HEK293 (cell line): Measurements from ENCODE around the gene ARIH1.
A peak's percentile ranks its signal among the peaks of the same experiment; 100 is the strongest.

Source experiments
- AEBP2 ChIP-seq: fragments of 450-650 bp; formaldehyde crosslinking; IDR thresholded peaks from 2 replicates; pipeline ENCODE4 v1.5.1; 2016; ENCODE audit warnings: missing biosample characterization, missing genetic modification characterization, borderline replicate concordance
- GLIS2 ChIP-seq: fragments of 450-650 bp; formaldehyde crosslinking; IDR thresholded peaks from 2 replicates; pipeline ENCODE4 v1.5.1; 2016; ENCODE audit warnings: missing biosample characterization, missing genetic modification characterization
- HIC1 ChIP-seq: fragments of 450-650 bp; formaldehyde crosslinking; IDR thresholded peaks from 2 replicates; pipeline ENCODE4 v1.5.1; 2016; ENCODE audit warnings: missing biosample characterization, missing genetic modification characterization
- KLF16 ChIP-seq: fragments of 450-650 bp; formaldehyde crosslinking; IDR thresholded peaks from 2 replicates; pipeline ENCODE4 v1.5.1; 2017; ENCODE audit warnings: missing biosample characterization, missing genetic modification characterization
- OSR2 ChIP-seq: fragments of 450-650 bp; formaldehyde crosslinking; IDR thresholded peaks from 2 replicates; pipeline ENCODE4 v1.5.1; 2016; ENCODE audit warnings: missing biosample characterization, missing genetic modification characterization
- REPIN1 ChIP-seq: fragments of 450-650 bp; formaldehyde crosslinking; IDR thresholded peaks from 2 replicates; pipeline ENCODE4 v1.5.1; 2017; ENCODE audit warnings: missing biosample characterization, missing genetic modification characterization, low read depth
- SP3 ChIP-seq: fragments of 450-650 bp; formaldehyde crosslinking; IDR thresholded peaks from 2 replicates; pipeline ENCODE4 v1.5.1; 2016; ENCODE audit warnings: missing biosample characterization, missing genetic modification characterization
- ZBTB10 ChIP-seq: fragments of 450-650 bp; formaldehyde crosslinking; IDR thresholded peaks from 2 replicates; pipeline ENCODE4 v1.5.1; 2016; ENCODE audit warnings: missing biosample characterization, missing genetic modification characterization
- ZFHX2 ChIP-seq: fragments of 450-650 bp; formaldehyde crosslinking; conservative IDR thresholded peaks from 2 replicates; pipeline ENCODE4 v1.5.1; 2016; ENCODE audit warnings: missing biosample characterization, missing genetic modification characterization
- ZFP41 ChIP-seq: fragments of 450-650 bp; formaldehyde crosslinking; IDR thresholded peaks from 2 replicates; pipeline ENCODE4 v1.5.1; 2016; ENCODE audit warnings: missing biosample characterization, missing genetic modification characterization, borderline replicate concordance
- ZNF138 ChIP-seq: fragments of 450-650 bp; formaldehyde crosslinking; IDR thresholded peaks from 2 replicates; pipeline ENCODE4 v1.5.1; 2016; ENCODE audit warnings: missing biosample characterization, missing genetic modification characterization, borderline replicate concordance
- ZNF157 ChIP-seq: fragments of 450-650 bp; formaldehyde crosslinking; IDR thresholded peaks from 2 replicates; pipeline ENCODE4 v1.5.1; 2016; ENCODE audit warnings: missing biosample characterization, missing genetic modification characterization
- ZNF354C ChIP-seq: fragments of 450-650 bp; formaldehyde crosslinking; IDR thresholded peaks from 2 replicates; pipeline ENCODE4 v1.5.1; 2016; ENCODE audit warnings: missing biosample characterization, missing genetic modification characterization, low read depth, borderline replicate concordance
- ZNF398 ChIP-seq: fragments of 450-650 bp; formaldehyde crosslinking; IDR thresholded peaks from 2 replicates; pipeline ENCODE4 v1.5.1; 2017; ENCODE audit warnings: missing biosample characterization, missing genetic modification characterization
- ZNF416 ChIP-seq: fragments of 450-650 bp; formaldehyde crosslinking; IDR thresholded peaks from 2 replicates; pipeline ENCODE4 v1.5.1; 2016; ENCODE audit warnings: missing biosample characterization, missing genetic modification characterization
- ZNF473 ChIP-seq: fragments of 450-650 bp; formaldehyde crosslinking; IDR thresholded peaks from 2 replicates; pipeline ENCODE4 v1.5.1; 2017; ENCODE audit warnings: missing biosample characterization, missing genetic modification characterization
- ZNF48 ChIP-seq: fragments of 450-650 bp; formaldehyde crosslinking; IDR thresholded peaks from 2 replicates; pipeline ENCODE4 v1.5.1; 2016; ENCODE audit warnings: missing biosample characterization, missing genetic modification characterization
- ZNF561 ChIP-seq: fragments of 450-650 bp; IDR thresholded peaks from 2 replicates; pipeline ENCODE4 v1.5.1; 2018; ENCODE audit warnings: missing biosample characterization, missing genetic modification characterization, borderline replicate concordance
- ZNF621 ChIP-seq: fragments of 450-650 bp; formaldehyde crosslinking; IDR thresholded peaks from 2 replicates; pipeline ENCODE4 v1.5.1; 2017; ENCODE audit warnings: missing biosample characterization, missing genetic modification characterization
- ZNF623 ChIP-seq: fragments of 450-650 bp; formaldehyde crosslinking; IDR thresholded peaks from 2 replicates; pipeline ENCODE4 v1.5.1; 2016; ENCODE audit warnings: missing biosample characterization, missing genetic modification characterization
- ZNF626 ChIP-seq: fragments of 450-650 bp; sonication (Bioruptor Pico); formaldehyde crosslinking; IDR thresholded peaks from 2 replicates; pipeline ENCODE4 v1.5.1; 2018; ENCODE audit warnings: missing biosample characterization, missing genetic modification characterization, inconsistent platforms
- ZNF658 ChIP-seq: fragments of 450-650 bp; formaldehyde crosslinking; IDR thresholded peaks from 2 replicates; pipeline ENCODE4; 2016; ENCODE audit warnings: missing biosample characterization, missing genetic modification characterization
- ZNF660 ChIP-seq: fragments of 450-650 bp; IDR thresholded peaks from 2 replicates; pipeline ENCODE4 v1.5.1; 2018; ENCODE audit warnings: missing biosample characterization, mild to moderate bottlenecking, missing genetic modification characterization
- ZNF677 ChIP-seq: fragments of 450-650 bp; IDR thresholded peaks from 2 replicates; pipeline ENCODE4 v1.5.0; 2018; ENCODE audit warnings: missing biosample characterization, mild to moderate bottlenecking, missing genetic modification characterization, moderate library complexity
- ZNF830 ChIP-seq: fragments of 450-650 bp; IDR thresholded peaks from 2 replicates; pipeline ENCODE4 v1.5.0; 2018; ENCODE audit warnings: missing biosample characterization, missing genetic modification characterization, low read depth, mild to moderate bottlenecking, moderate library complexity
- TF ChIP-seq, protein P1 (sequence below): fragments of 450-650 bp; IDR thresholded peaks from 2 replicates; pipeline ENCODE4 v1.5.1; 2018; ENCODE audit warnings: missing biosample characterization, missing genetic modification characterization
- TF ChIP-seq, protein P2 (sequence below): fragments of 450-650 bp; formaldehyde crosslinking; IDR thresholded peaks from 2 replicates; pipeline ENCODE4 v1.5.1; 2016; ENCODE audit warnings: missing biosample characterization, missing genetic modification characterization
- TF ChIP-seq, protein P3 (sequence below): fragments of 450-650 bp; formaldehyde crosslinking; IDR thresholded peaks from 2 replicates; pipeline ENCODE4 v1.5.1; 2016; ENCODE audit warnings: missing biosample characterization, missing genetic modification characterization

ARIH1 gene

DNA sequence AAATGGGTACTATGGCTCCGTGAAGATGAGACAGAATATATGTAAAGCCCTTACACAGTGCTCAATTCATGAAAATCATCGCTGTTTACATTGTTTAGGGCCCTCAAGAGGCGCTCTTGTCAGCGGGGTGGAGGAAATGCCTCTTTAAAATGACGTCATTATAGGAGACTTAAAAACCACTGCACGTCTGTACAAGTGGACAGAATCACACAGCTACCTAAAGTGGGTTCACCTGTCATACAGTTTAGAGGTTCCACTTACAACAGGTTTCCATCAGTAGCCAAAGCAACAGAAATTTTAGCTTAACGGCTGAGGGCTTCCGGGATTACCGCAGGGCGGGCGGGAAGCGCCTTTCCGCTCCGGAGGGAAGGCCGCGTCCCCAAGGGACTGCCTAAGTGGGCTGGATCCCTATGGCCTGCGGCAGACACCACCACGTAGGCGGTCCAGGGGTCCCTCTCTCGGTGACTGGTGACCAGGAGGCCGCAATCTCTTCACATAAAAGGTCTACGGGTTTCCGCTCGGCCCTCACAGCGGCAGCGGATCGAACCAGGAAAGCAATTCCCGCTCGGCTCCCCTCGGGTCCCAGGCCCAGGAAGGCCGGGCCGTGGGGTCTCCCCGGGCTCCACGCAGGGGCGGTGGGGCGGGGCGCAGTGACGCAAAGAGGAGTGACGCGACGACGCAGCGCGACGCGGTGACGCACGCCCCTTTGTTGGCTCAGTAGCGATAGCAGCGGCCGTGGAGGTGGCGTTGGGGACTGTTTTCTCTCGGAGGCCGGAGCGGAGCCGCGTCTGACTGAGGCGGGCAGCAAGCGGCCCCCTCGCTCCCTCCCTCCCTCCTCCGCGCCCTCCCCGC lies at the start of gene ARIH1 (continued):
- TF ChIP-seq ZFHX2 (tag by site-specific recombination) (peak; percentile 69), REPIN1 (tag by site-specific recombination) (no peak), ZFP41 (no peak), ZNF473 (tag by site-specific recombination) (no peak; the same call in 1 of the 2 replicates), ZNF157 (tag by site-specific recombination) (no peak), ZNF48 (tag by site-specific recombination) (no peak), AEBP2 (0 out of 2 replicates have a peak, but pooled peaks have one; percentile 6), OSR2 (tag by site-specific recombination) (peak; percentile 78), ZNF561 (peak; percentile 96), ZNF660 (peak; percentile 84), ZNF677 (tag by site-specific recombination) (no peak), ZNF626 (no peak), ZNF398 (peak; percentile 90), KLF16 (tag by site-specific recombination) (peak; percentile 89), ZNF830 (tag by site-specific recombination) (no peak), ZNF623 (tag by site-specific recombination) (no peak; the same call in 1 of the 2 replicates), ZNF354C (tag by site-specific recombination) (no peak), SP3 (tag by site-specific recombination) (peak; percentile 97), GLIS2 (tag by site-specific recombination) (peak; percentile 100), ZNF658 (tag by site-specific recombination) (no peak), ZNF621 (no peak), HIC1 (0 out of 2 replicates have a peak, but pooled peaks have one; percentile 31), ZBTB10 (peak; percentile 94), ZNF138 (no peak), ZNF416 (no peak)
- TF ChIP-seq, protein P1, sequence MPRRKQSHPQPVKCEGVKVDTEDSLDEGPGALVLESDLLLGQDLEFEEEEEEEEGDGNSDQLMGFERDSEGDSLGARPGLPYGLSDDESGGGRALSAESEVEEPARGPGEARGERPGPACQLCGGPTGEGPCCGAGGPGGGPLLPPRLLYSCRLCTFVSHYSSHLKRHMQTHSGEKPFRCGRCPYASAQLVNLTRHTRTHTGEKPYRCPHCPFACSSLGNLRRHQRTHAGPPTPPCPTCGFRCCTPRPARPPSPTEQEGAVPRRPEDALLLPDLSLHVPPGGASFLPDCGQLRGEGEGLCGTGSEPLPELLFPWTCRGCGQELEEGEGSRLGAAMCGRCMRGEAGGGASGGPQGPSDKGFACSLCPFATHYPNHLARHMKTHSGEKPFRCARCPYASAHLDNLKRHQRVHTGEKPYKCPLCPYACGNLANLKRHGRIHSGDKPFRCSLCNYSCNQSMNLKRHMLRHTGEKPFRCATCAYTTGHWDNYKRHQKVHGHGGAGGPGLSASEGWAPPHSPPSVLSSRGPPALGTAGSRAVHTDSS (tag by site-specific recombination): no peak; the same call in 1 of the 2 replicates
- TF ChIP-seq, protein P2, sequence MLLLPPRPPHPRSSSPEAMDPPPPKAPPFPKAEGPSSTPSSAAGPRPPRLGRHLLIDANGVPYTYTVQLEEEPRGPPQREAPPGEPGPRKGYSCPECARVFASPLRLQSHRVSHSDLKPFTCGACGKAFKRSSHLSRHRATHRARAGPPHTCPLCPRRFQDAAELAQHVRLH (tag by site-specific recombination): peak; percentile 89
- TF ChIP-seq, protein P3, sequence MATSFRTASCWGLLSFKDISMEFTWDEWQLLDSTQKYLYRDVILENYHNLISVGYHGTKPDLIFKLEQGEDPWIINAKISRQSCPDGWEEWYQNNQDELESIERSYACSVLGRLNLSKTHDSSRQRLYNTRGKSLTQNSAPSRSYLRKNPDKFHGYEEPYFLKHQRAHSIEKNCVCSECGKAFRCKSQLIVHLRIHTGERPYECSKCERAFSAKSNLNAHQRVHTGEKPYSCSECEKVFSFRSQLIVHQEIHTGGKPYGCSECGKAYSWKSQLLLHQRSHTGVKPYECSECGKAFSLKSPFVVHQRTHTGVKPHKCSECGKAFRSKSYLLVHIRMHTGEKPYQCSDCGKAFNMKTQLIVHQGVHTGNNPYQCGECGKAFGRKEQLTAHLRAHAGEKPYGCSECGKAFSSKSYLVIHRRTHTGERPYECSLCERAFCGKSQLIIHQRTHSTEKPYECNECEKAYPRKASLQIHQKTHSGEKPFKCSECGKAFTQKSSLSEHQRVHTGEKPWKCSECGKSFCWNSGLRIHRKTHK (tag by site-specific recombination): no peak
